Activated CD4-positive, alpha-beta memory T cell treated with anti-CD3 and anti-CD28 coated beads, Interleukin-2, amount 10 ng/mL, durations not matched to agents 7 days and 5 days (primary cell): ENCODE results near the gene CPZ. TPM values are rescaled to one million over a fixed set of nuclear protein-coding genes. Genes with fewer than 3 reads are reported as not detected.

Source experiments
- CTCF ChIA-PET: fragments of 350-600 bp; sonication (Branson Sonifier 250); formaldehyde crosslinking; loops from one replicate; lab custom pipeline; 2021; ENCODE audit warnings: antibody characterized with exemption, inconsistent platforms; lab: Charles Lee
- POLR2A ChIA-PET: fragments of 350-600 bp; sonication (Branson Sonifier 250); formaldehyde crosslinking; loops from one replicate; lab custom pipeline; 2021; ENCODE audit warnings: antibody characterized with exemption; lab: Charles Lee
- DNase-seq: peaks from one replicate; pipeline ENCODE4 v3.0.0-alpha.2; 2020
- H3K27ac Mint-ChIP-seq: one replicate; pipeline ENCODE4 v1.8.0; 2021; ENCODE audit warnings: mild to moderate bottlenecking, mixed read lengths
- H3K27me3 Mint-ChIP-seq: one replicate; pipeline ENCODE4 v1.8.0; 2021; ENCODE audit warnings: mixed read lengths
- H3K36me3 Mint-ChIP-seq: one replicate; pipeline ENCODE4 v1.8.0; 2021; ENCODE audit warnings: low read depth, mixed read lengths
- H3K4me1 Mint-ChIP-seq: one replicate; pipeline ENCODE4 v1.8.0; 2021; ENCODE audit warnings: mixed read lengths
- H3K4me3 Mint-ChIP-seq: one replicate; pipeline ENCODE4 v1.8.0; 2021; ENCODE audit warnings: mild to moderate bottlenecking, mixed read lengths
- H3K9me3 Mint-ChIP-seq: one replicate; pipeline ENCODE4 v1.8.0; 2021; ENCODE audit warnings: mixed read lengths
- total RNA-seq, 2 experiments: library from RNA; stranded (reverse); gene quantifications; one replicate each; pipeline ENCODE4 v1.2.3, GENCODE V29; 2021

Gene CPZ
- under 1 TPM; 0.48 to 0.75 TPM for total RNA-seq

DNA sequence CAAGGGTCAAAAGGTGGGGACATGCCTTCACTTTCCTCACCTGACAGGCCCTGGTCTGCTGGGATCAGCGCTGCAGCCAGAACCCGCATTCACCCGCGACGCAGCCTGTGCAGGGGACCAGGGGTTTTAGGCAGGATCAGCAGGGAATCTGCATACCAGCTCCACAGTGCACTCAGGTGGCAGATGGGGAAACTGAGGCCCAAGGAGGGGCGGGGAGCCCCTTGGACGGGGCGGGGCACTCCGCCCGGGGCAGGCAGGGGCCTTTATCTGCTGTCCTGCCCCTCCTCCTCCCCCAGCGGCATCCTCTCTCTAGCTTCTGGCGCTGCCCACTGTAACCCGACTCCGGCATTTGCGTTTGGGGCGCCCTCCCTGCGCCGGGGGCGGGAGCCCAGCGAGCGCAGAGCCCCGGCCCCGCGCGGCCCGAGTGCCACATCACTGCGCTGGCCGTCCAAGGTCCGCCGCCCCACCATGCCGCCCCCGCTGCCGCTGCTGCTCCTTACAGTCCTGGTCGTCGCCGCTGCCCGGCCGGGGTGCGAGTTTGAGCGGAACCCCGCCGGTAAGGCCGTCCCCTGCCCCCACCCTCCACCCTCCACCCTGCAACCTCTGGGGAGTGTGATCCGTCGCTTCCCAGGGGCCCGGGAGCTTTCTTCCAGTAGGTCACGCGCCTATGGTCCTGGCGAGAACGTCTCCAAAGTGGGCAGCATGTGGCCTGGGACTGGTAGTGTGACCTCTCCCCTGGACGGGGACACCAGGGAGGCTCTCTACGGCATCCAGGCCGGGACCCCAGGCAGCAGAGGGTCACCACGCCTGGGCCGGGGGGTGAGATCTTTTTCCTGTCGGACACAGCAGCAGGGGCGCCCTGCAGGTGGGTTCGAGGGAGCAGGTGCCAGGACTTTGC lies at the start of gene CPZ:
Gene CPZ, plus strand, starts transcription at position 400 of the 898 bp plus-strand sequence. Its CDS starts 69 bp downstream, at position 469.
- no peak for DNase-seq
- H3K9me3 Mint-ChIP-seq = no peaks in the 10 kb centered on the region
- ChIA-PET CTCF (no interaction called here), POLR2A (no interaction called here)
- H3K27me3 Mint-ChIP-seq = peaks cover 30% of the 10 kb centered on the region
- no peaks in the 10 kb centered on the region for H3K36me3 Mint-ChIP-seq
- H3K27ac Mint-ChIP-seq = no peak within 1 kb of the TSS
- no peak within 1 kb of the TSS for H3K4me3 Mint-ChIP-seq
- no peaks in the 10 kb centered on the region for H3K4me1 Mint-ChIP-seq

DNA sequence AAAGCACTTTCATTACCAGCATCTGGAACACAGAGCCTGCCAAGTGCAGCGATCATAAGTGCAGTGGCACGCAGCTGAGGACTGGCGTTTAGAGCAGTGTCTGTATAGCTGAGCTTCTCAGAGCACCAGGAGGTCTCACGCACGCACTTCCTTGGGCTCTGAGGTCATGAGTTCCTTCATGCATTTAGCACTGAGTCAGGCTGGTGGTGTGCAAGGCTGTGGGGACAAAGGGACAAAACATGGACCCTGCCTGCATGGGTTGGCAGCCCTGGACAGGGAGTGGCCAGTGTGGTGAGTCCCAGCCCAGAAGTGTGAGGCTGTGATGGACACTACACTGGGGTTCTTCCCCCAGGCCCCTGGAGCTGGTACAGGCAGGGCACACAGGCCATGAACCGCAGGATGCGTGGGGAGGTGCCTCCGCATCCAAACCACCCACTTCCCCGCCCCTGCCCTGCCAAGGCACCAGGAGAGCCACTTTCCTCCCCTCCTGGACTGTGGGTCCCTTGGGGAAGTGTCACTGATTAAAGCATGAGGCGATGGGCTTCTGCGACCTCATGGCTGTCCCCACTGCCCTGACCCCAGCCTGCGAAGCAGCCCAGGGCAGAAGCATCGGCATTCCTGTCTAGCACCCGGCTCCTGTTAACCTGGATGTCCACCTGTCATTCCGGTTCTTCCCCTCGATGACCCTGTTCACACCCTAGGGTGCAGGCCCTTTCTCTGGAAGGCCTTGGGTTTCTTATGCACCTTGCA lies 49.6 kb upstream of the CPZ start:
- Mint-ChIP-seq H3K9me3 (no peaks in the 10 kb centered on the region), H3K27ac (no peak overlapping the region), H3K4me1 (peaks cover 10% of the 10 kb centered on the region), H3K4me3 (no peak overlapping the region), H3K27me3 (no peaks in the 10 kb centered on the region), H3K36me3 (no peaks in the 10 kb centered on the region)
- DNase-seq = no peak
- CTCF ChIA-PET = no interaction called here
- POLR2A ChIA-PET = no interaction called here

DNA sequence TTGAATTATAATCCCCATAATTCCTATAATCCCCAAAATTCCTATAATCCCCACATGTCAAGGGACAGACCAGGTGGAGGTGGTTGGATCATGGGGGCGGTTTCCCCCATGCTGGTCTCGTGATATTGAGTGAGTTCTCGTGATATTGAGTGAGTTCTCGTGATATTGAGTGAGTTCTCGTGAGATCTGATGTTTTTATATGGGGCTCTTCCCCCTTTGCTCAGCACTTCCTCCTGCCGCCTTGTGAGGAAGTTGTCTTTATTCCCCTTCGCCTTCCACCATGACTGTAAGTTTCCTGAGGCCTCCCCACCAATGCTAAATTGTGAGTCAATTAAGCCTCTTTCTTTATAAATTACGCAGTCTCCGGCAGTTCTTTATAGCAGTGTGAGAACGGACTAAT lies 48.9 kb upstream of the CPZ start:
- ChIA-PET CTCF (no interaction called here), POLR2A (no interaction called here)
- no peaks in the 10 kb centered on the region for H3K9me3 Mint-ChIP-seq

DNA sequence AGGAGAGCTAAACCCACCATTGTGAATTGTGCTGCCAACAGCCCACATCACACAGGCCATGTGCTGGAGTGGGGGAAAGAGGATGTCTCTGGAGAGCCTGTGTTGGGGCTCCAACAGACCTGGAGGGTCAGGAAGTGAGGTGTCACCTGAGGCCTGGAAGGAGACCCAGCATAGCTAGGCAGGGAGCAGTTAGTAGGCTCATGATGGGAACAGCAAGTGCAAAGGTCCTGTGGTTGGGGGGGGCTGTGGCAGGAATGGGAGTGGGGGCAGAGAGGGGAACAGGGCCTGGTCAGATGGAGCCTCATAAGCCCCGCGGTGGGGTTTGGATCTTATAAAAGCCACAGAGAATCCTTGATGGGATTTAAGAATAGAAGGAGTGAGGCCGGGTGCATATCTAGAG lies 48.3 kb upstream of the CPZ start:
- ChIA-PET CTCF (no interaction called here), POLR2A (no interaction called here)
- no peak for DNase-seq
- Mint-ChIP-seq H3K4me1 (peaks cover 10% of the 10 kb centered on the region), H3K36me3 (no peaks in the 10 kb centered on the region), H3K27ac (no peak overlapping the region), H3K4me3 (no peak overlapping the region), H3K27me3 (no peaks in the 10 kb centered on the region), H3K9me3 (no peaks in the 10 kb centered on the region)

More for the DNA sequence above, 48.9 kb upstream of the CPZ start:
- no peaks in the 10 kb centered on the region for H3K36me3 Mint-ChIP-seq
- DNase-seq = no peak
- H3K27me3 Mint-ChIP-seq = no peaks in the 10 kb centered on the region
- H3K4me3 Mint-ChIP-seq = no peak overlapping the region
- H3K4me1 Mint-ChIP-seq = peaks cover 10% of the 10 kb centered on the region
- H3K27ac Mint-ChIP-seq = no peak overlapping the region

DNA sequence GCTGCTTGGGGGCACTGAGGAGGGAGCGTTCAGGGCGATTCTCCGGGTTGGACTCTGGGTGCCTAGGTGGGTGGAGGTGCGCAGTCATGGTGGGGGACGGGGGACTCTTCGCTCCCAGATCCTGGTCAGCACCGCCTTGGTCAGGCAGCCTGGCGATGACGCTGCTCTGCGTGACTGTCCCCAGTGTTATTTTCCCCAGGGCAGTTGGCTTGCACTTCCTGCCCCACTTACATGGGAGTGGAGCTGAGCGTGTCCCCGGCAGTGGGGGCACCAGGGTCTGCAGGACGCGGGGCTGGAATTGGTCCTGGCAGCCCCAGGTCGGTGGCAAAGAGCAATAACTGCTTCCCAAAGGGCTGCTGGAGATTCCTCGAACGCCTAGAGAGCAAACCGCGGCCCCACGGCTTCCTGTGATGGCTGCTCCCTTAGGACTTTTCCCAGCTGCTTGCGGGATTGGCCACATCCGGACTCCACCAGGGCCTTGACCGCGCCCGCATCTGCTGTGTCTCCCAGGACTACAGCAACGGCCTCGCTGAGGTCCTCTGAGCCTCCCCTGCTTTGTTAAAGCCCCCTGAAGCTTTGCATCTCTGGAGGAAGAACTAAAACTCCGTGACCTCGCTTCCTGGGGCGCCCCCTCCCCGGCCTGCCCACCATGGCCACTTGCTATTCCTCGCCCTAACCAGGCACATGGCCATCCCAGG lies 47.7 kb upstream of the CPZ start:
- DNase-seq = no peak
- Mint-ChIP-seq H3K27me3 (no peaks in the 10 kb centered on the region), H3K4me1 (peaks cover 6% of the 10 kb centered on the region), H3K9me3 (no peaks in the 10 kb centered on the region), H3K36me3 (no peaks in the 10 kb centered on the region), H3K4me3 (no peak overlapping the region), H3K27ac (no peak overlapping the region)
- CTCF ChIA-PET = no interaction called here
- POLR2A ChIA-PET = no interaction called here

DNA sequence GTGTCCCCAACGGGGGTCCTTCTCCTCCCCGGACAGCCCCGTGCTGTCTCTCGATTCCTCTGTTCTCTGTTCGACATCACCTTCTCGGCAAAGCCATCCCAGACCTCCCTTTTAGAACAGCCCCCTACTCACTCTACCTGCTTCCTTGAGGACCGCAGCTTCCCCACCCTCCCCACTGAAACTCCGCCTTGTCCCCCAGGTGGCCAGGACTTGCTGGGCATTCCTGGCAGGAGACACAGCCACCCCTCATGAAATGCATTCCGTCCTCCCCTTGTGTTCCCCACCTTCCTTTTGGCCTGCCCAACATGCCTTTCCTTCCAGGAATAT lies 47.2 kb upstream of the CPZ start:
- Mint-ChIP-seq H3K36me3 (no peaks in the 10 kb centered on the region), H3K27ac (no peak overlapping the region), H3K4me1 (peaks cover 2% of the 10 kb centered on the region), H3K9me3 (no peaks in the 10 kb centered on the region), H3K27me3 (no peaks in the 10 kb centered on the region), H3K4me3 (no peak overlapping the region)
- no peak for DNase-seq
- POLR2A ChIA-PET = no interaction called here
- CTCF ChIA-PET = no interaction called here

DNA sequence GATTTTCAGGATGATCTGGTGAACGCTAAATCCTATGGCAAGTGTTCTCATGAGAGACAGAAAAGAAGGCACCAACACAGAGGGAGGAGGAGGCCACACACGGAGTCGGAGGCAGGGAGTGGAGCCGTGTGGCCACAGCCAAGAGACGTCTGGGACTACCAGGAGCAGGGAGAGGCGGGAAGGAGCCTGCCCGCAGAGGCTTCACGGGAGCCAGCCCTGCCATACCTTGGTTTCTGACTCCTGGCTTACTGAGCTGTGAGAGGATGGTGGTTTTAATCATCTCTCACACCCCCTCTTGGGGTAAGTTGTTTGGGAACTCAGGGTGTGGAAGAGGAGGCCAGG lies 45.8 kb upstream of the CPZ start:
- ChIA-PET CTCF (no interaction called here), POLR2A (no interaction called here)
- Mint-ChIP-seq H3K4me1 (peaks cover 2% of the 10 kb centered on the region), H3K4me3 (no peak overlapping the region), H3K36me3 (no peaks in the 10 kb centered on the region), H3K27me3 (no peaks in the 10 kb centered on the region), H3K9me3 (no peaks in the 10 kb centered on the region), H3K27ac (no peak overlapping the region)
- DNase-seq = no peak

DNA sequence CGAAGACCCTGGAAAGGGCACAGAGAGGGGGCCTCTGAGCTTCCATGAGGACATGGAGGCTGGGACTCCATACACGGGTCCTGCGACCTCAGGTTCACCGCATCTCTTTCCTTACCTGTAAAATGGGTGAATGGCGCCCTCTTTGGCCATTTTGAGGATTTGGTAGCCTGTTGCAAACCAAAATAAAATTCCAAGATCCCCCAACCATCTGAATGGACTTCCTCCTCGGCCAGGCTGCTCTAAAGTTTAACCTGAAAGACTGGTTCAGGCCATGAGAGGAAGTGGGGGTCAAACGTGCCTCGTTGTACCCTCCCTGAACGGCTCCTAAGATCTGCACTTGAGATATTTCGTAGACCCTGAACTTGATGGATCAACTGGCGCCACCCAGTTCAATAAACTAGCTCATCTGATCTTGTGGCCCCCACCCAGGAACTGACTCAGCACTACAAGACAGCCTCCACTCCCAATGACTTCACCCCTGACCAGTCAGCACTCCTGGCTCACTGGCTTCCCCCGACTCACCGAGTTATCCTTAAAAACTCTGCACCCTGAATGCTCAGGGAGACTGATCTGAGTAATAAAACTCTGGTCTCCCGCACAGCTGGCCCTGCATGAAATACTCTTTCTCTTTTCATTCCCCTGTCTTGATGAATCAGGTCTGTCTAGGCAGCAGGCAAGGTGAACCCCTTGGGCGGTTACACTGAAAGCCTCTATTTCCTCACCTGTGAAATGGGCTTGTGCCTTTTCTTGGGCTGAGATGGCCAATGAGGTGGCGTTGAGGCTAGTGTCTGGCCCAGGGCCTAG lies 45.3 kb upstream of the CPZ start:
- H3K4me1 Mint-ChIP-seq = peaks cover 2% of the 10 kb centered on the region
- no peaks in the 10 kb centered on the region for H3K36me3 Mint-ChIP-seq
- no peak overlapping the region for H3K27ac Mint-ChIP-seq
- ChIA-PET POLR2A (no interaction called here), CTCF (no interaction called here)
- no peak for DNase-seq
- no peak overlapping the region for H3K4me3 Mint-ChIP-seq
- H3K27me3 Mint-ChIP-seq = no peaks in the 10 kb centered on the region
- H3K9me3 Mint-ChIP-seq = no peaks in the 10 kb centered on the region

DNA sequence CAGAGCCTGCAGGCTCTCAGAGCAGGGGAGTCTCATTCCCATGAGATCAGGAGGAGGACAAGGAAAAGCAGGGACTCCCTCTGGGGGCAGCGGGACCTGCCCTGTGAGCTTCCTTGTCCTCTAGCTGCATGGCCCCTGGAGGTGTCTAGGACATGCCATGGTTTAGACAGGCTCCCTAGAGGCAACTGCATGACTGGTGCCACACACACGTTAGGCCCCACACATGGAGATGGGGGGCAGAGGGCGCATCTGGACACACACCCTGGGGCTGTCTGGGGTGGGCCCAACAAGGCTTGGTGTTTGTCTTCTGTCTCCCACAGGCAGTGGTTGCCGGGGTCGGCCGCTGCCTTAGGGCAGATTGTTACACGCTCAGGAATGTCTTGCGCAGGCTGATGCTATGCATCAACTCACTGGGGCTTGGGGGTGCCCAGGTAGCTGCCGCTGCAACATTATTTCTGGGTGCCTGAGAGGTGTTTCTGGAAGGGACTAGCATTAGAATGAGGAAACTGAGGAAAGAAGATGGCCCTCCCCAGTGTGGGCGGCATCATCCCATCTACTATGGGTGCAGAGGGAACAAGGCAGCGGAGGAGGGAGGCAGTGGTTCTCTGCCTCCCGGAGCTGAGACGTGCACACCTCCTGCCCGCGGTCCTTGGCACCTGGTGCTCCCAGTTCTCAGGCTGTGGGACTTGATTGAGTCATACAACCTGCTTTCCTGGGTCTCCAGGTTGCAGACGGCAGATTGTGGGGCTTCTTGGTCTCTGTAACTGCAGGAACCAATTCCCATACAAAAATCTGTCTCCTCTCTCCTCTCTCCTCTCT lies 44.4 kb upstream of the CPZ start:
- peaks cover 2% of the 10 kb centered on the region for H3K4me1 Mint-ChIP-seq
- no peak overlapping the region for H3K27ac Mint-ChIP-seq
- ChIA-PET CTCF (no interaction called here), POLR2A (no interaction called here)
- H3K4me3 Mint-ChIP-seq = no peak overlapping the region
- H3K27me3 Mint-ChIP-seq = no peaks in the 10 kb centered on the region
- H3K36me3 Mint-ChIP-seq = no peaks in the 10 kb centered on the region
- H3K9me3 Mint-ChIP-seq = no peaks in the 10 kb centered on the region
- no peak for DNase-seq

DNA sequence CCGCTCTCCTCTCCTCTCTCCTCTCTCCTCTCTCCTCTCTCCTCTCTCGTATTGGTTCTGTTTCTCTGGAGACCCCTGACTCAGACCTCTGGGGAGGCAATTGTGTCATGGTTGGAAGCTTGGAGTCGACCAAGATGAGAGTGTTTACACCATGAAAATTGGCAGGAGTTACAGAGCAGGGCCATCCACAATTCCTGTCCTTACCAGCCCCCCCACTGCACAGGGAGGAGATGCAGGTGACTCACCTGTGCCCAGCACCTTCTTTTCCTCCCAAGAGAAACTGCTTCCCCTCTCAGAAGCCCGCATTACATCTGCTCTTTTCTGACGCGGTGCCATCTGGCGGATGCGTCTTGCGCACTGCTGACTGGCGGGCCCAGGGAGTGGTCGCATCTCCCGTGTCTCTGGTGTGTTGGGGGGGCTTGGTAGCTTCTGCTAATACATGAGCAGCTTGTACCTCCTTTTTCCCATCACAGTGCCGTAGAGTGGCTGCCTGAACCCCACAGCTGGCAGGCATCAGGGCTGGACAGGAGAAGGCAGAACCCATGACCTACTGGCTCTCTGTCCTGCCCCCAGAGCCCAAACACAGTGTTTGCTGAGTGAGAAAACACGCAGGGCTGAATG lies 43.7 kb upstream of the CPZ start:
- no peak for DNase-seq
- POLR2A ChIA-PET = no interaction called here
- no peak overlapping the region for H3K27ac Mint-ChIP-seq
- H3K36me3 Mint-ChIP-seq = no peaks in the 10 kb centered on the region
- H3K4me3 Mint-ChIP-seq = no peak overlapping the region
- peaks cover 2% of the 10 kb centered on the region for H3K4me1 Mint-ChIP-seq
- H3K9me3 Mint-ChIP-seq = no peaks in the 10 kb centered on the region
- no peaks in the 10 kb centered on the region for H3K27me3 Mint-ChIP-seq
- CTCF ChIA-PET = no interaction called here

DNA sequence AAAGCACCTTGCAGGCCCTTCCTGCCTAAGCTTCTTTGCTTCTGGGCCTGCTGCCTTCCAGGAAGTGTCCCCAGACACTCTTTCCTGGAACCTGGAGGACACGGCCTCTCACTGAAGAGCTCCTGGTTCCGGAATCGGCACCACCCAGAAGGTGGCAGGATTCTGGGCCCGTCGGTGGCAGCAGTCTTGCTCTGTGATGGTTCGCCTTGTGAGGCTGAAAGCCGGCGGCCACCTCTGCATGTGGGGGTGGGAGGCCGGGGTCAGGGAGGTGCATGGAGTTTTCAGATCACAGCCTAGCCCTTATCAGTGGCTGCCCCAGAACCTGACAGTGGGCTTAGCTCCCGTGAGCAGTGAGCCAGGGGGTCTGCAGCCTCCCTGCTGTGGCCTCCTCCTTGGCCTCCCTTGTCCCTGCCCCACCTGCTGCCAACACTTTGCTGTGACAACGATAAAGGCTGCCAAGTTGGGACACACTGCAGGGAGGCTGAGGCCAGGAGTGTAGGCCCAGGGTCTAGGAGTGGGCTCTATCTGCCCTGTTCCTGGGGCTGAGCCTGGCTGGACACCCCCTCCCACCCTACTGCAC lies 43.1 kb upstream of the CPZ start:
- POLR2A ChIA-PET = no interaction called here
- Mint-ChIP-seq H3K4me3 (no peak overlapping the region), H3K9me3 (no peaks in the 10 kb centered on the region), H3K36me3 (no peaks in the 10 kb centered on the region), H3K27ac (no peak overlapping the region), H3K4me1 (peaks cover 2% of the 10 kb centered on the region), H3K27me3 (no peaks in the 10 kb centered on the region)
- CTCF ChIA-PET = no interaction called here
- DNase-seq = no peak

DNA sequence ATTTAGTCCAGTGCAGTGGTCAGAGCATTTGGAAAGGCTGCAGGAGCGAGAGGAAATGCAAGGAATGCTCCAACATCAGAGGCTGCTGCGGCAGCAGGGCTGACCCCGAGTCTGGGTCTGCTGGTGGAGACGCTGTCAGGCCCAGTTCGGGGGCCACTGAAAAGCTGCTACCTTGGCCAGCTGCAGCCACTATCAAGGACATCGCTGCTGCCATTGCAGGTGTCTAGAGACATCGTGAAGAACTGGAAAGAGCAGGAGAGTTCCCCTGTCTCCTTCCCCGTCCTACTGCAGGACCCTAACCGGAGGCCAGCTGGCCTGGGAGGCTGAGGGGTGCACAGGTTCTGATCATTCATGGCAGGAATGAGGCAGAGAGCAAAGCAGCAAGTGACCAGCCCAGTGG lies 41.9 kb upstream of the CPZ start:
- H3K4me3 Mint-ChIP-seq = no peak overlapping the region
- H3K4me1 Mint-ChIP-seq = peaks cover 2% of the 10 kb centered on the region
- no peaks in the 10 kb centered on the region for H3K9me3 Mint-ChIP-seq
- no peak overlapping the region for H3K27ac Mint-ChIP-seq
- DNase-seq = no peak
- CTCF ChIA-PET = no interaction called here
- POLR2A ChIA-PET = no interaction called here
- no peaks in the 10 kb centered on the region for H3K27me3 Mint-ChIP-seq
- no peaks in the 10 kb centered on the region for H3K36me3 Mint-ChIP-seq
